GM23338 (cell line): ENCODE measurements around the gene CRACR2A. TPM values are rescaled to one million over a fixed set of nuclear protein-coding genes. Genes with fewer than 3 reads are reported as not detected.

Source experiments
- ATAC-seq: fragments of 200-7000 bp; cut with Tn5 transposase; 3 replicates; pipeline ENCODE4 v1.9.1; 2020
- DNase-seq: peaks from one replicate; pipeline ENCODE4 v3.0.0-alpha.2; 2015; ENCODE audit warnings: low spot score
- H2AFZ ChIP-seq: fragments of 200-600 bp; sonication (generic); 2 replicates; pipeline ENCODE4 v1.8.0; 2016; ENCODE audit warnings: antibody characterized with exemption, mild to moderate bottlenecking, moderate library complexity
- H3F3A ChIP-seq: fragments of 200-600 bp; sonication (generic); replicated peaks from 2 replicates; pipeline ENCODE4 v1.8.0; 2017; ENCODE audit warnings: antibody characterized with exemption, mixed run types, low read depth
- H3K27ac ChIP-seq: fragments of 200-600 bp; sonication (generic); 2 replicates; pipeline ENCODE4 v1.6.1; 2016; ENCODE audit warnings: low read depth
- H3K27me3 ChIP-seq: fragments of 200-600 bp; sonication (generic); 2 replicates; pipeline ENCODE4 v1.8.0; 2016; ENCODE audit warnings: mild to moderate bottlenecking, mixed run types, moderate library complexity; ENCODE audit not compliant: insufficient read depth
- H3K36me3 ChIP-seq: fragments of 200-600 bp; sonication (generic); 2 replicates; pipeline ENCODE4 v1.8.0; 2016; ENCODE audit warnings: mild to moderate bottlenecking; ENCODE audit not compliant: insufficient read depth
- H3K4me1 ChIP-seq: fragments of 200-600 bp; sonication (generic); 2 replicates; pipeline ENCODE4 v1.8.0; 2016; ENCODE audit warnings: mild to moderate bottlenecking, moderate library complexity; ENCODE audit not compliant: insufficient read depth
- H3K4me2 ChIP-seq: fragments of 200-600 bp; sonication (generic); 2 replicates; pipeline ENCODE4 v1.7.1; 2017; ENCODE audit warnings: mixed run types
- H3K4me3 ChIP-seq: fragments of 200-600 bp; sonication (generic); 2 replicates; pipeline ENCODE4 v1.6.1; 2016; ENCODE audit warnings: mixed run types
- H3K79me2 ChIP-seq: fragments of 200-600 bp; sonication (generic); replicated peaks from 2 replicates; pipeline ENCODE4 v1.8.0; 2017; ENCODE audit warnings: mild to moderate bottlenecking; ENCODE audit not compliant: insufficient read depth
- H3K9me2 ChIP-seq: fragments of 200-600 bp; sonication (generic); 2 replicates; pipeline ENCODE4 v1.8.0; 2017; ENCODE audit not compliant: insufficient read depth
- H4K20me1 ChIP-seq: fragments of 200-600 bp; sonication (generic); replicated peaks from 2 replicates; pipeline ENCODE4 v1.8.0; 2017; ENCODE audit warnings: mild to moderate bottlenecking; ENCODE audit not compliant: insufficient read depth
- H3K27ac Mint-ChIP-seq: 2 replicates; pipeline ENCODE4 v1.8.0; 2020; ENCODE audit warnings: inconsistent platforms, mild to moderate bottlenecking, moderate library complexity, mixed read lengths
- H3K27me3 Mint-ChIP-seq: 3 replicates; pipeline ENCODE4 v1.8.0; 2022; ENCODE audit warnings: low read depth, mild to moderate bottlenecking, moderate library complexity, mixed read lengths, inconsistent platforms; ENCODE audit not compliant: insufficient read depth, poor library complexity
- H3K36me3 Mint-ChIP-seq: 3 replicates; pipeline ENCODE4 v1.8.0; 2021; ENCODE audit warnings: low read depth, mild to moderate bottlenecking, inconsistent platforms, moderate library complexity, mixed read lengths
- H3K4me1 Mint-ChIP-seq: 3 replicates; pipeline ENCODE4 v1.8.0; 2020; ENCODE audit warnings: mild to moderate bottlenecking, inconsistent platforms, mixed read lengths
- H3K4me3 Mint-ChIP-seq: 3 replicates; pipeline ENCODE4 v1.8.0; 2021; ENCODE audit warnings: moderate library complexity, mild to moderate bottlenecking, inconsistent platforms, mixed read lengths
- H3K9me3 Mint-ChIP-seq: 3 replicates; pipeline ENCODE4 v1.8.0; 2020; ENCODE audit warnings: moderate library complexity, mild to moderate bottlenecking, inconsistent platforms, mixed read lengths
- CREB1 ChIP-seq: fragments of 250-450 bp; sonication (Bioruptor Pico); IDR thresholded peaks from 2 replicates; pipeline ENCODE4 v1.5.0; 2020; ENCODE audit warnings: low read depth, mild to moderate bottlenecking, moderate library complexity
- CTCF ChIP-seq, 2 experiments: fragments of 200-600 bp in 1 of 2; sonication (generic) in 1 of 2; conservative IDR thresholded peaks; 2 replicates each; pipeline versions ENCODE4 v1.5.1 to v1.6.1; 2016 to 2017; ENCODE audit warnings: antibody characterized with exemption in 2 of 2, low read depth in 2 of 2, mild to moderate bottlenecking in 2 of 2, moderate library complexity in 1 of 2
- ETS1 ChIP-seq: IDR thresholded peaks from 2 replicates; pipeline ENCODE4 v1.6.1; 2016; ENCODE audit warnings: antibody characterized with exemption
- EZH2 ChIP-seq: fragments of 200-600 bp; sonication (generic); IDR thresholded peaks from one replicate; pipeline ENCODE4 v1.8.0; 2017; ENCODE audit warnings: antibody characterized with exemption, mild to moderate bottlenecking, low read depth; ENCODE audit not compliant: unreplicated experiment
- EZH2phosphoT487 ChIP-seq: fragments of 200-600 bp; sonication (generic); IDR thresholded peaks from one replicate; pipeline ENCODE4 v1.8.1; 2018; ENCODE audit warnings: antibody characterized with exemption; ENCODE audit not compliant: unreplicated experiment
- JUNB ChIP-seq: IDR thresholded peaks from one replicate; pipeline ENCODE4 v1.6.1; 2016; ENCODE audit warnings: antibody characterized with exemption; ENCODE audit not compliant: unreplicated experiment
- NANOG ChIP-seq: IDR thresholded peaks from 2 replicates; pipeline ENCODE4 v1.6.1; 2016; ENCODE audit warnings: antibody characterized with exemption, borderline replicate concordance
- POLR2AphosphoS5 ChIP-seq: IDR thresholded peaks from 2 replicates; pipeline ENCODE4 v1.6.1; 2016; ENCODE audit warnings: antibody characterized with exemption, low read depth
- REST ChIP-seq: IDR thresholded peaks from one replicate; pipeline ENCODE4 v1.6.1; 2018; ENCODE audit warnings: antibody characterized with exemption; ENCODE audit not compliant: unreplicated experiment
- STAT1 ChIP-seq: IDR thresholded peaks from one replicate; pipeline ENCODE4 v1.6.1; 2016; ENCODE audit warnings: antibody characterized with exemption; ENCODE audit not compliant: unreplicated experiment
- ZNF114 ChIP-seq: fragments of 250-450 bp; sonication (Bioruptor Pico); IDR thresholded peaks from 2 replicates; pipeline ENCODE4 v1.5.0; 2020; ENCODE audit warnings: mild to moderate bottlenecking, moderate library complexity
- ZNF331 ChIP-seq: fragments of 250-450 bp; sonication (Bioruptor Pico); IDR thresholded peaks from 2 replicates; pipeline ENCODE4 v1.5.0; 2020; ENCODE audit warnings: low read depth, mild to moderate bottlenecking, moderate library complexity
- ZNF462 ChIP-seq: fragments of 250-450 bp; sonication (Bioruptor Pico); IDR thresholded peaks from 2 replicates; pipeline ENCODE4 v1.5.0; 2020; ENCODE audit warnings: mild to moderate bottlenecking, moderate library complexity
- polyA plus RNA-seq: library from polyadenylated mRNA; unstranded; fragments of >200 nt; fragmentation: Nextera tagmentation; extraction: Ambion mirVana; gene quantifications from 2 replicates; pipeline ENCODE4 v1.2.1, GENCODE V29; 2016
- total RNA-seq: library from RNA; depleted of rRNA; stranded (reverse); fragments of >200 nt; shearing (Covaris generic); gene quantifications from 2 replicates; pipeline ENCODE4 v1.2.3, GENCODE V29; 2014

The CRACR2A gene
- total and polyA plus RNA-seq, 2 experiments from 2014 or later = 1.5 to 3.0 TPM

- H3K4me3 ChIP-seq = no peak overlapping the region
- no peaks in the 10 kb centered on the region for H3K9me2 ChIP-seq
- no peak for DNase-seq
- Mint-ChIP-seq H3K4me3 (no peak overlapping the region), H3K27ac (no peak overlapping the region), H3K36me3 (no peaks in the 10 kb centered on the region), H3K27me3 (peaks cover 7% of the 10 kb centered on the region), H3K9me3 (no peaks in the 10 kb centered on the region), H3K4me1 (peaks cover 20% of the 10 kb centered on the region)
- H2AFZ ChIP-seq = no peak overlapping the region
- H3K4me1 ChIP-seq = no peaks in the 10 kb centered on the region
- no peaks in the 10 kb centered on the region for H3K36me3 ChIP-seq
- no peaks in the 10 kb centered on the region for H3K27me3 ChIP-seq
- H3K27ac ChIP-seq = no peak overlapping the region
- H3K79me2 ChIP-seq = no peaks in the 10 kb centered on the region
- H3K4me2 ChIP-seq = no peak overlapping the region
- no peaks in the 10 kb centered on the region for H4K20me1 ChIP-seq
- no peaks in the 10 kb centered on the region for H3F3A ChIP-seq
- ATAC-seq = no peak
- TF ChIP-seq NANOG (no peak), ZNF114 (CRISPR knock-in tag) (no peak), CREB1 (CRISPR knock-in tag) (no peak), CTCF (conservative IDR thresholded peaks at IDR 0.05; ENCODE audit: low read depth in 2 of 2) (no peak), EZH2 (no peak), STAT1 (no peak), EZH2phosphoT487 (no peak), ZNF331 (no peak), POLR2AphosphoS5 (no peak), ZNF462 (CRISPR knock-in tag) (no peak), ETS1 (no peak), REST (no peak), JUNB (no peak)
Measured at GRCh38 chr12:3631272-3631637, 121.7 kb downstream of the CRACR2A start.
